ENCODE results near the gene RNASE11.

- no peak for TF ChIP-seq EZH2 (IDR thresholded peaks at IDR 0.05)
- TF ChIP-seq POLR2AphosphoS5 (IDR thresholded peaks at IDR 0.05; ENCODE audit: borderline replicate concordance, low read depth, low read length), result no peak
- TF ChIP-seq FOXP2 (optimal IDR thresholded peaks at IDR 0.05; ENCODE audit: control extremely low read depth, extremely low read length, insufficient read depth), result no peak
Observed at GRCh38 chr14:20546877-20547276, 40.9 kb downstream of the RNASE11 start.
